ENCODE data around the gene SLC2A1. TPM values are rescaled to one million over a fixed set of nuclear protein-coding genes. Genes with fewer than 3 reads are reported as not detected.
A peak's percentile ranks its signal among the peaks of the same experiment; 100 is the strongest.

Gene SLC2A1
- total and polyA plus RNA-seq, 9 of the 15 experiments (the other 6 are each of a cell fraction or from before 2014, with no cell fraction given): 12.6 to 153 (median 48.0) TPM

- TF ChIP-seq PKNOX1 (IDR thresholded peaks at IDR 0.05) (peak; percentile 37; the same call in 1 of the 2 replicates), CBX3 (IDR thresholded peaks at IDR 0.05; ENCODE audit: borderline replicate concordance in 1 of 2, low read length in 2 of 2) (0 out of 3 replicates have a peak, but pooled peaks of 1 of the 2 experiments have one; percentile 16), NR2C2 (CRISPR knock-in tag; IDR thresholded peaks at IDR 0.05) (no peak), NR2C2 (tag; IDR thresholded peaks at IDR 0.05) (peak; percentile 79), E4F1 (CRISPR knock-in tag; IDR thresholded peaks at IDR 0.05; ENCODE audit: borderline replicate concordance) (no peak), ELF2 (CRISPR knock-in tag; IDR thresholded peaks at IDR 0.05) (peak; percentile 32; the same call in 1 of the 2 replicates), YY1 (IDR thresholded peaks at IDR 0.05; ENCODE audit: borderline replicate concordance in 1 of 3, control insufficient read depth in 1 of 3, extremely low read depth in 1 of 3, insufficient read depth in 3 of 3, insufficient read length in 1 of 3, insufficient replicate concordance in 2 of 3, low read depth in 1 of 3, low read length in 2 of 3) (peak in 1 of 3 experiments; percentile 44), MBD2 (IDR thresholded peaks at IDR 0.05; ENCODE audit: borderline replicate concordance, low read depth) (0 out of 2 replicates have a peak, but pooled peaks have one; percentile 25), TCF3 (CRISPR knock-in tag; IDR thresholded peaks at IDR 0.05) (peak; percentile 87), FOXM1 (IDR thresholded peaks at IDR 0.05; ENCODE audit: low read depth) (peak; percentile 45; the same call in 1 of the 2 replicates), FOXM1 (CRISPR knock-in tag; IDR thresholded peaks at IDR 0.05; ENCODE audit: low read depth) (no peak), KLF1 (tag; IDR thresholded peaks at IDR 0.05) (0 out of 2 replicates have a peak, but pooled peaks have one; percentile 35), ZNF274 (IDR thresholded peaks at IDR 0.05; ENCODE audit: borderline replicate concordance, low read depth, low read length) (no peak), ATF1 (CRISPR knock-in tag; IDR thresholded peaks at IDR 0.05) (no peak), ATF1 (tag; IDR thresholded peaks at IDR 0.05) (peak; percentile 27; the same call in 1 of the 2 replicates), VEZF1 (CRISPR knock-in tag; IDR thresholded peaks at IDR 0.05) (peak; percentile 63), HDAC3 (IDR thresholded peaks at IDR 0.05; ENCODE audit: borderline replicate concordance, partially characterized antibody) (peak; percentile 32), ZFPM2 (CRISPR knock-in tag; IDR thresholded peaks at IDR 0.05) (no peak), CBX1 (IDR thresholded peaks at IDR 0.05; ENCODE audit: low read depth) (no peak), FOXO4 (CRISPR knock-in tag; IDR thresholded peaks at IDR 0.05) (no peak), SMARCA5 (IDR thresholded peaks at IDR 0.05) (no peak), SOX6 (IDR thresholded peaks at IDR 0.05) (0 out of 2 replicates have a peak, but pooled peaks have one; percentile 27)
These were observed 9.2 kb downstream of the SLC2A1 start (continued) for GRCh38 chr1:42949312-42950115.
